ENCODE data around the gene WDR82. TPM values are rescaled to one million over a fixed set of nuclear protein-coding genes. Genes with fewer than 3 reads are reported as not detected.

The WDR82 gene
- total RNA-seq, 1 donor from 2014 or later = 127 TPM

- intact Hi-C loops (cut with micrococcal nuclease) = no loop called here
These were observed 29.9 kb upstream of the WDR82 start for GRCh38 chr3:52308308-52308707.

DNA sequence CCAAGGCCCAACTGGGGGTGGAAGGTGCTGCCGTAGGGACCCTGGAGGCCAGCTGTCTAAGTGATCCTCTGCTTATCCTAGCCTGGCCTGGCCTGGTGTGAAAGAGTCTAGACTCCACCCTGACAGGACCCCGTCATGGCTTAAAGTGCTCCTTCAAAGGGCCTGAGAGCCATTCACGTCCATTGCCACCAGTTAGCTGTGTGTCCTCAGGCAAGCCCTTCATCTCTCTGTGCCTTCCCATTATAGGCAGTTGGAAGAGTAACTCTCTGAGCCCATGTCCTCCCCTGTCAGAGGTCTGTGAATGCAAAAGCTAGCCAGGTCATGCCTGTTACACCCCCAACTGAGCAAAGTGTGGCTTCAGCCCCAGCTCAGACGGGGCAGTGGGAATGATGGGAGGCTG is 28.5 kb upstream of the WDR82 start:
- intact Hi-C loops (cut with micrococcal nuclease) = no loop called here

- intact Hi-C loops (cut with micrococcal nuclease) = no loop called here
These were observed 27.5 kb upstream of the WDR82 start for GRCh38 chr3:52305926-52306325.

- intact Hi-C loops (cut with micrococcal nuclease) = no loop called here
These were observed 25.4 kb upstream of the WDR82 start for GRCh38 chr3:52303811-52304210.

GRCh38 chr3:52302426-52303145 is 24.1 kb upstream of the WDR82 start:
- intact Hi-C loops (cut with micrococcal nuclease) = no loop called here

- intact Hi-C loops (cut with micrococcal nuclease) = no loop called here
These were observed 21.6 kb upstream of the WDR82 start for GRCh38 chr3:52299879-52300611.

DNA sequence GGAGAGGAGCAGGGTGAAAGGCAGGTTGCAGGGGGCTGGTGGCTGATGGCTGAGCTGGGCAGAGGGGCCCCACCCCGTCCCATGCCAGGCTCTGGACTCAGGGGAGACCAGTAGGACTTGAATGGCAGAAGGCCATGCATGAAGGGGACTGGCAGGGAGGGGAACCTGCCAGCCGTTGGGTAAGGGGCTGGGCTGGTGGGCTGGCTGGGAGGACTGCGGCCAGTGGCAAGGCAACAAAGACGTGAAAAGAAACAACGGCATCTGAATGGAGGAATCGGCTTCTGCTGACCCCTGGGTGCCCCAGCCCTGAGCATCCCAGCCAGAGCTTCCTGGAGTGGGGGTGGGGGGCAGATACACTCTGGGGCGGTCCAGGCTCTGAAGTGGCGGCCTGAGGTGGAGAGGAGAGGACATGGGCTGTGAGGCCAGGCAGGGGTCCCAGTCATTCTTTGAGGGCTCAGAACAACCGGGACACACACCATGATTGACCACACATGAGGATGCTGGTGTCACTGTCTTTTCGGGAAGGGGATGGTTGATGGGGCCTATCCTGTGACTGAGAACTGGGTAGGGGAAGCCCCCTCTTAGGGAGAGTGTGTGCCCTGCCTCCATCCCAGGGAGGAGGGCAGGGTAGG is 20.9 kb upstream of the WDR82 start:
- intact Hi-C loops (cut with micrococcal nuclease) = no loop called here

- intact Hi-C loops (cut with micrococcal nuclease) = no loop called here
These were observed 20.0 kb upstream of the WDR82 start for GRCh38 chr3:52298149-52299098.

- intact Hi-C loops (cut with micrococcal nuclease) = no loop called here
These were observed 19.0 kb upstream of the WDR82 start for GRCh38 chr3:52297242-52298148.

- intact Hi-C loops (cut with micrococcal nuclease) = no loop called here
These were observed 17.3 kb upstream of the WDR82 start for GRCh38 chr3:52295671-52296208.

- intact Hi-C loops (cut with micrococcal nuclease) = no loop called here
These were observed 16.1 kb upstream of the WDR82 start for GRCh38 chr3:52294320-52295150.

DNA sequence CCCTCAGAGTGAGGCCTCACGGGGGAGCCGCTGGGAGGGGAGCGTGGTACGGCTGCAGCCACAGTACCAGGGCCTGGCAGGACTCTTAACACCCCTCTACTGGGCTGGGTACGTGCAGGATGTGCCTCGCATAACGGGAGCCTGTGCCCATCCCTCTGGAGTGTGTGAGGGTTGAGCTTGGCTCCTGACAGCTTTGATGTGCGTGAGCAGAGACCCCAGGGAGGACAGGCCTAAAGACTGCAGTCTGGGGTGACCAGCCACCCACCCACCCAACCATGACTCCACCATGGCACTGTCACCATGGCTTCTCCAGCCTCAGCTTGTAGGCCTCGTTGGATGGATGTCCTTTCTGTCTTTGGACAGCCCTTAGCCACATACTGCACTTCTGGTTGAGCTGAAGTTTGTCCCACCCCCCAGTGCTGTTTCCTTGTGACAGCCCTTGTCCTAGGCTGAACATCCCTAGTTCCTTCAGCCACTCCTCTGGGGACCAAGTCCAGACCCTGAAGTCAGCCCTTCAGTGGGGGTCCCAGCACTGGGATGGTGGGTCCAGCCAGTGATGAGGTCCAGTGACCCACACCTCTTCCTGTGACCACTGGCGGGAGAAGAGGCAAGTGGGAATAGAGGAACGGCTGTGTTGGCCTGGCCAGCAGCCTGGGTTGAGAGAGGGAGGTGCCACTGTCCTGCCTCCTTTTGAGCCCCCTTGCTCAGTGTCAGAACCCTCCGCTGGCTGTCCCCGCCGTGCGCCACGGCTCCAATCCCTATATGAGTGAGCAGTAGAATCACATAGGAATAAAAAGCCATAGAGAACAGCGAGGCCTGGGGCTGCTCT is 15.3 kb upstream of the WDR82 start:
- intact Hi-C loops (cut with micrococcal nuclease) = no loop called here

DNA sequence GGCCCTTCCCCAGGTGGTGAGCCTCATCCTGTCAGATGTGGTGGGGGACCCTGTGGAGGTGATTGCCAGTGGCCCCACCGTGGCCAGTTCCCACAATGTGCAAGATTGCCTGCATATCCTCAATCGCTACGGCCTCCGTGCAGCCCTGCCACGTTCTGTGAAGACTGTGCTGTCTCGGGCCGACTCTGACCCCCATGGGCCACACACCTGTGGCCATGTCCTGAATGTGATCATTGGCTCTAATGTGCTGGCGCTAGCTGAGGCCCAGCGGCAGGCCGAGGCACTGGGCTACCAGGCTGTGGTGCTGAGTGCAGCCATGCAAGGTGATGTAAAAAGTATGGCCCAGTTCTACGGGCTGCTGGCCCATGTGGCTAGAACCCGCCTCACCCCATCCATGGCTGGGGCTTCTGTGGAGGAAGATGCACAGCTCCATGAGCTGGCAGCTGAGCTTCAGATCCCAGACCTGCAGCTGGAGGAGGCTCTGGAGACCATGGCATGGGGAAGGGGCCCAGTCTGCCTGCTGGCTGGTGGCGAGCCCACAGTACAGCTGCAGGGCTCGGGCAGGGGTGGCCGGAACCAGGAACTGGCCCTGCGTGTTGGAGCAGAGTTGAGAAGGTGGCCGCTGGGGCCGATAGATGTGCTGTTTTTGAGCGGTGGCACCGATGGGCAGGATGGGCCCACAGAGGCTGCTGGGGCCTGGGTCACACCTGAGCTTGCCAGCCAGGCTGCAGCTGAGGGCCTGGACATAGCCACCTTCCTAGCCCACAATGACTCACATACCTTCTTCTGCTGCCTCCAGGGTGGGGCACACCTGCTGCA is 14.0 kb upstream of the WDR82 start:
- intact Hi-C loops (cut with micrococcal nuclease) = no loop called here

GRCh38 chr3:52291508-52292181 is 13.2 kb upstream of the WDR82 start:
- intact Hi-C loops (cut with micrococcal nuclease) = loop anchor here (1.0 kb wide), 1 partner anchor 48 kb away; no protein-coding TSS in a partner anchor

DNA sequence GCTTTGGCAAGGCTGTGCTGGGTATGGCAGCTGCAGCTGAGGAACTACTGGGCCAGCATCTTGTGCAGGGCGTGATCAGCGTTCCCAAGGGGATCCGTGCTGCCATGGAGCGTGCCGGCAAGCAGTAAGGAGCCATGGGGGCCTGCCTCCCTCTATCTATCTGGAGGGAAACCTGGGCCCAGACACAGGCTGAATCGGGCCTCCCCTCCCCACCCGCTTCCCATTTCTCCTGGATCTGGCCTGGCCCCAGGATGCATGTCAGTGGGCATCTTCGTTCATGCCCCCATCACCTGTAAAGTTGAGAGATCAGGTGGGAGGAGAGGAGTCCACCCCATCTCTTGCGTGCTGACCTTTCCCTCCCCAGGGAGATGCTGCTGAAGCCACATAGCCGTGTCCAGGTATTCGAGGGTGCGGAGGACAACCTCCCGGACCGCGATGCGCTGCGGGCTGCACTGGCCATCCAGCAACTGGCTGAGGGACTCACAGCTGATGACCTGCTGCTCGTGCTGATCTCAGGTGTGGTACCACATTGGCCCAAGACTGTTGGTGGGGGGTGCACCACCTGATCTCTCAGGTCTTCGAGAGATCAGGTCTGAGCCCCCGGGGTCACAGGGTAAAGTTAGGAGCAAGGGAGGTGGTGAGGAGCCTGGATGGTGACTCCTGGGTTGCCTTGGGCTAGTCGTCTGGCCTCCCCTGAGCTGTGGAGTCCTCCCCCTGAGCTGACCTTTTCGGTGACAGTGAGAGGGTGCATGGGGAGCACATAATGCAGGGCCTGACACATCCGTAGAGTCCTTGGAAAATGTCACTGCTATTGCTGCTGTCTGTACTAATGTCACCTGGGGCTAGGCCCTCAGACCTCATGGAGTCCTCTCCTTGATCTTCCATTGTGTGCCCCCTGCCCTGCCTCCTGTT is 12.4 kb upstream of the WDR82 start:
- intact Hi-C loops (cut with micrococcal nuclease) = loop anchor here (1.0 kb wide), 1 partner anchor 48 kb away; no protein-coding TSS in a partner anchor
